ENCODE measurements around the gene PPP4R4. TPM values are rescaled to one million over a fixed set of nuclear protein-coding genes. Genes with fewer than 3 reads are reported as not detected.

The PPP4R4 gene
- total and polyA plus RNA-seq, 2 experiments from 2014 or later: 3.0 to 11.1 TPM

DNA sequence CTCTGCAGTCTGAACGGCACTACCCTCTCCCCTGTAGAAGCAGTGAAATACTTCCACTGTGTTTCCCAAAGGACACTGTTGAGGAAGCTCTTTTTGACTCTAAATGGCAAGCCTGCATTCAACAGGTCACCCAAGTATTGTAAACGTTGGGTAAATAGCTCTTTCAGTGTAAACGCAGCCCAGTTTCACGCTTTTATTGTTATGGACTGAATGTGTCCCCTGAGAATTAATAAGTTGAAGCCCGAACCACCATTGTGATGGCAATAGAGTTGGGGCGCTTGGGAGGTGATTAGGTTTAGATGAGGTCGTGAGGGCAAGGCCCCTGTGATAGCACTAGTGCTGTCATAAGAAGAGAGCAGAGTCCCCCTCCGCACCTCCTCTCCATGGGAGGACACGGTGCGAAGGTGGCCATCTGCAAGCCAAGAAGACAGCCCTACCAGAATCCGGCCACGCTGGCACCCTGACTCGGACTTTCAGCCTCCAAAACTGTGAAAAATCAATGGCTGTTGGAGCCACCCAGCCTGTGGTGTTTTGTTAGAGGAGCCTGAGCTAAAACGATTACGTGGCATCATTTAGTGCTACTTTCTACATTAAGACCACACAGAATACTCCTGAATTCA is 117.9 kb downstream of the PPP4R4 start:
- H3K4me3 ChIP-seq: no peak overlapping the region
- DNase-seq (ENCODE audit: low spot score) (no peak), ATAC-seq (no peak)
- H3K36me3 ChIP-seq (ENCODE audit: insufficient read depth): no peaks in the 10 kb centered on the region
- no peaks in the 10 kb centered on the region for H3K79me2 ChIP-seq (replicated peaks; ENCODE audit: insufficient read depth)
- H3K9me2 ChIP-seq (ENCODE audit: insufficient read depth): 0 out of 2 replicates have a peak, but pooled peaks cover 10% of the 10 kb centered on the region
- no peak overlapping the region for H2AFZ ChIP-seq
- TF ChIP-seq NANOG (IDR thresholded peaks at IDR 0.05; ENCODE audit: borderline replicate concordance) (no peak), STAT1 (IDR thresholded peaks at IDR 0.05; ENCODE audit: unreplicated experiment) (no peak)
- H3K4me2 ChIP-seq: no peak overlapping the region
- no peaks in the 10 kb centered on the region for H4K20me1 ChIP-seq (replicated peaks; ENCODE audit: insufficient read depth)
- Mint-ChIP-seq H3K27ac (no peak overlapping the region), H3K4me1 (peaks cover 7% of the 10 kb centered on the region; the same call in 2 of the 3 replicates), H3K9me3 (no peaks in the 10 kb centered on the region), H3K27me3 (ENCODE audit: insufficient read depth, low read depth, poor library complexity) (peaks cover 6% of the 10 kb centered on the region), H3K4me3 (no peak overlapping the region), H3K36me3 (ENCODE audit: low read depth) (no peaks in the 10 kb centered on the region)
- no peaks in the 10 kb centered on the region for H3F3A ChIP-seq (replicated peaks; ENCODE audit: low read depth)
- H3K4me1 ChIP-seq (ENCODE audit: insufficient read depth): no peaks in the 10 kb centered on the region; the same call in 1 of the 2 replicates
- no peaks in the 10 kb centered on the region for H3K27me3 ChIP-seq (ENCODE audit: insufficient read depth)
- H3K27ac ChIP-seq (ENCODE audit: low read depth): no peak overlapping the region

DNA sequence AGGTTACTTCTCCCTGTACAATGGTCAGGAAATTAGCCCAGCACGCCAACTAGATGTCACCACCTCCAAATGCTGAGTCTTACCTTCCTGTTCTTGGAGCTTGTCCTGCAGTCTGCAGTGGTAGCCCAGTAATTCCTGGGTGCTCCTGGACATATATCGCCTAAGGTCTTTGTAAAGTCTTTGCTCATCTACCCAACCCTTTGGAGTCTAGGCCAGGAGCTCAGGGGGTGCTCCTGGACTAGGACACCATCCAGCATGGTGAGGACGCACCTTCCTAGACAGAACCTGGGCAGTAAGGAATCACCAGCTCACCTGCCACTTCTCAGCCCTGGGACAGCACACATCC is 118.4 kb downstream of the PPP4R4 start:
- Mint-ChIP-seq H3K36me3 (ENCODE audit: low read depth) (no peaks in the 10 kb centered on the region), H3K27me3 (ENCODE audit: insufficient read depth, low read depth, poor library complexity) (peaks cover 6% of the 10 kb centered on the region), H3K4me1 (peaks cover 7% of the 10 kb centered on the region; the same call in 2 of the 3 replicates), H3K4me3 (no peak overlapping the region), H3K27ac (no peak overlapping the region), H3K9me3 (no peaks in the 10 kb centered on the region)
- DNase-seq (ENCODE audit: low spot score) (no peak), ATAC-seq (no peak)
- no peaks in the 10 kb centered on the region for H4K20me1 ChIP-seq (replicated peaks; ENCODE audit: insufficient read depth)
- H3K4me3 ChIP-seq: no peak overlapping the region
- no peaks in the 10 kb centered on the region for H3F3A ChIP-seq (replicated peaks; ENCODE audit: low read depth)
- H2AFZ ChIP-seq: no peak overlapping the region
- 0 out of 2 replicates have a peak, but pooled peaks cover 11% of the 10 kb centered on the region for H3K9me2 ChIP-seq (ENCODE audit: insufficient read depth)
- H3K4me2 ChIP-seq: no peak overlapping the region
- no peak overlapping the region for H3K27ac ChIP-seq (ENCODE audit: low read depth)
- H3K4me1 ChIP-seq (ENCODE audit: insufficient read depth): no peaks in the 10 kb centered on the region; the same call in 1 of the 2 replicates
- no peaks in the 10 kb centered on the region for H3K36me3 ChIP-seq (ENCODE audit: insufficient read depth)
- H3K79me2 ChIP-seq (replicated peaks; ENCODE audit: insufficient read depth): no peaks in the 10 kb centered on the region
- no peaks in the 10 kb centered on the region for H3K27me3 ChIP-seq (ENCODE audit: insufficient read depth)
- TF ChIP-seq EZH2 (IDR thresholded peaks at IDR 0.05; ENCODE audit: low read depth, unreplicated experiment) (no peak), ZNF331 (CRISPR knock-in tag; IDR thresholded peaks at IDR 0.05; ENCODE audit: low read depth) (no peak), JUNB (IDR thresholded peaks at IDR 0.05; ENCODE audit: unreplicated experiment) (no peak), STAT1 (IDR thresholded peaks at IDR 0.05; ENCODE audit: unreplicated experiment) (no peak), EZH2phosphoT487 (IDR thresholded peaks at IDR 0.05; ENCODE audit: unreplicated experiment) (no peak), POLR2AphosphoS5 (IDR thresholded peaks at IDR 0.05; ENCODE audit: low read depth) (no peak), ZNF114 (CRISPR knock-in tag; IDR thresholded peaks at IDR 0.05) (no peak)
- TF ChIP-seq, protein P1, sequence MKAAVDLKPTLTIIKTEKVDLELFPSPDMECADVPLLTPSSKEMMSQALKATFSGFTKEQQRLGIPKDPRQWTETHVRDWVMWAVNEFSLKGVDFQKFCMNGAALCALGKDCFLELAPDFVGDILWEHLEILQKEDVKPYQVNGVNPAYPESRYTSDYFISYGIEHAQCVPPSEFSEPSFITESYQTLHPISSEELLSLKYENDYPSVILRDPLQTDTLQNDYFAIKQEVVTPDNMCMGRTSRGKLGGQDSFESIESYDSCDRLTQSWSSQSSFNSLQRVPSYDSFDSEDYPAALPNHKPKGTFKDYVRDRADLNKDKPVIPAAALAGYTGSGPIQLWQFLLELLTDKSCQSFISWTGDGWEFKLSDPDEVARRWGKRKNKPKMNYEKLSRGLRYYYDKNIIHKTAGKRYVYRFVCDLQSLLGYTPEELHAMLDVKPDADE (IDR thresholded peaks at IDR 0.05): no peak
- TF ChIP-seq, protein P2, sequence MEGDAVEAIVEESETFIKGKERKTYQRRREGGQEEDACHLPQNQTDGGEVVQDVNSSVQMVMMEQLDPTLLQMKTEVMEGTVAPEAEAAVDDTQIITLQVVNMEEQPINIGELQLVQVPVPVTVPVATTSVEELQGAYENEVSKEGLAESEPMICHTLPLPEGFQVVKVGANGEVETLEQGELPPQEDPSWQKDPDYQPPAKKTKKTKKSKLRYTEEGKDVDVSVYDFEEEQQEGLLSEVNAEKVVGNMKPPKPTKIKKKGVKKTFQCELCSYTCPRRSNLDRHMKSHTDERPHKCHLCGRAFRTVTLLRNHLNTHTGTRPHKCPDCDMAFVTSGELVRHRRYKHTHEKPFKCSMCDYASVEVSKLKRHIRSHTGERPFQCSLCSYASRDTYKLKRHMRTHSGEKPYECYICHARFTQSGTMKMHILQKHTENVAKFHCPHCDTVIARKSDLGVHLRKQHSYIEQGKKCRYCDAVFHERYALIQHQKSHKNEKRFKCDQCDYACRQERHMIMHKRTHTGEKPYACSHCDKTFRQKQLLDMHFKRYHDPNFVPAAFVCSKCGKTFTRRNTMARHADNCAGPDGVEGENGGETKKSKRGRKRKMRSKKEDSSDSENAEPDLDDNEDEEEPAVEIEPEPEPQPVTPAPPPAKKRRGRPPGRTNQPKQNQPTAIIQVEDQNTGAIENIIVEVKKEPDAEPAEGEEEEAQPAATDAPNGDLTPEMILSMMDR (conservative IDR thresholded peaks at IDR 0.05; ENCODE audit: low read depth in 2 of 2): no peak
- TF ChIP-seq, protein P3, sequence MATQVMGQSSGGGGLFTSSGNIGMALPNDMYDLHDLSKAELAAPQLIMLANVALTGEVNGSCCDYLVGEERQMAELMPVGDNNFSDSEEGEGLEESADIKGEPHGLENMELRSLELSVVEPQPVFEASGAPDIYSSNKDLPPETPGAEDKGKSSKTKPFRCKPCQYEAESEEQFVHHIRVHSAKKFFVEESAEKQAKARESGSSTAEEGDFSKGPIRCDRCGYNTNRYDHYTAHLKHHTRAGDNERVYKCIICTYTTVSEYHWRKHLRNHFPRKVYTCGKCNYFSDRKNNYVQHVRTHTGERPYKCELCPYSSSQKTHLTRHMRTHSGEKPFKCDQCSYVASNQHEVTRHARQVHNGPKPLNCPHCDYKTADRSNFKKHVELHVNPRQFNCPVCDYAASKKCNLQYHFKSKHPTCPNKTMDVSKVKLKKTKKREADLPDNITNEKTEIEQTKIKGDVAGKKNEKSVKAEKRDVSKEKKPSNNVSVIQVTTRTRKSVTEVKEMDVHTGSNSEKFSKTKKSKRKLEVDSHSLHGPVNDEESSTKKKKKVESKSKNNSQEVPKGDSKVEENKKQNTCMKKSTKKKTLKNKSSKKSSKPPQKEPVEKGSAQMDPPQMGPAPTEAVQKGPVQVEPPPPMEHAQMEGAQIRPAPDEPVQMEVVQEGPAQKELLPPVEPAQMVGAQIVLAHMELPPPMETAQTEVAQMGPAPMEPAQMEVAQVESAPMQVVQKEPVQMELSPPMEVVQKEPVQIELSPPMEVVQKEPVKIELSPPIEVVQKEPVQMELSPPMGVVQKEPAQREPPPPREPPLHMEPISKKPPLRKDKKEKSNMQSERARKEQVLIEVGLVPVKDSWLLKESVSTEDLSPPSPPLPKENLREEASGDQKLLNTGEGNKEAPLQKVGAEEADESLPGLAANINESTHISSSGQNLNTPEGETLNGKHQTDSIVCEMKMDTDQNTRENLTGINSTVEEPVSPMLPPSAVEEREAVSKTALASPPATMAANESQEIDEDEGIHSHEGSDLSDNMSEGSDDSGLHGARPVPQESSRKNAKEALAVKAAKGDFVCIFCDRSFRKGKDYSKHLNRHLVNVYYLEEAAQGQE (IDR thresholded peaks at IDR 0.05; ENCODE audit: unreplicated experiment): no peak

Measured in GM23338 (cell line).